HG03280 (cell line): ENCODE results near the gene DEDD2.
"Not testable (repeated sequence)": the region's sequence is repeated elsewhere in the genome, so short reads cannot be mapped to it uniquely, and the experiment has no call there.

Experiments
- ATAC-seq: cut with Tn5 transposase; IDR thresholded peaks from one replicate; pipeline ENCODE4 v1.9.1; 2021; ENCODE audit warnings: mild to moderate bottlenecking, moderate library complexity; ENCODE audit not compliant: unreplicated experiment

DEDD2 gene

GRCh38 chr19:42217520-42218437 lies at the start of gene DEDD2:
Gene DEDD2 (minus strand): TSS chr19:42217677. CDS start chr19:42217007, 670 bp downstream.
- peak; percentile 67 for ATAC-seq

GRCh38 chr19:42266928-42267603 lies 49.6 kb upstream of the DEDD2 start:
- not testable (repeated sequence) for ATAC-seq

- not testable (repeated sequence) for ATAC-seq
Observed at GRCh38 chr19:42266105-42266504, 48.6 kb upstream of the DEDD2 start.

- ATAC-seq = no peak
Observed at GRCh38 chr19:42261763-42262162, 44.3 kb upstream of the DEDD2 start.

GRCh38 chr19:42257842-42258241 lies 40.4 kb upstream of the DEDD2 start:
- ATAC-seq = not testable (repeated sequence)

- ATAC-seq = no peak
Observed at GRCh38 chr19:42255766-42256745, 38.6 kb upstream of the DEDD2 start.

GRCh38 chr19:42254850-42255765 lies 37.6 kb upstream of the DEDD2 start, which contains the start of gene ERF:
Gene ERF (minus strand): TSS chr19:42255128. CDS start chr19:42254999, 129 bp downstream.
- peak; percentile 70 for ATAC-seq

GRCh38 chr19:42254089-42254849 lies 36.8 kb upstream of the DEDD2 start:
- peak; percentile 33 for ATAC-seq

- peak; percentile 20 for ATAC-seq
Observed at GRCh38 chr19:42253245-42254088, 36.0 kb upstream of the DEDD2 start.

GRCh38 chr19:42252365-42253244 lies 35.1 kb upstream of the DEDD2 start:
- ATAC-seq = no peak

- ATAC-seq = no peak
Observed at GRCh38 chr19:42251572-42252358, 34.3 kb upstream of the DEDD2 start.

GRCh38 chr19:42250666-42251531 lies 33.4 kb upstream of the DEDD2 start:
- ATAC-seq = no peak

GRCh38 chr19:42250183-42250665 lies 32.7 kb upstream of the DEDD2 start:
- ATAC-seq = no peak

- no peak for ATAC-seq
Observed at GRCh38 chr19:42249769-42250168, 32.3 kb upstream of the DEDD2 start.

GRCh38 chr19:42249149-42249750 lies 31.8 kb upstream of the DEDD2 start:
- no peak for ATAC-seq
